AG08395 (cell line): Measurements from ENCODE around the gene ENTPD1.
"Not testable (repeated sequence)": the region's sequence is repeated elsewhere in the genome, so short reads cannot be mapped to it uniquely, and the experiment has no call there.

Experiments
- DNase-seq: peaks from one replicate; pipeline ENCODE4 v3.0.0; 2012; ENCODE audit warnings: mixed read lengths, low spot score

The ENTPD1 gene

GRCh38 chr10:95756041-95756761, at the start of gene ENTPD1:
TSS of gene ENTPD1 (plus strand) at chr10:95756163. CDS start at chr10:95756240, 77 bp downstream.
- DNase-seq = no peak

- no peak for DNase-seq
Measured at GRCh38 chr10:95706573-95706972, 49.4 kb upstream of the ENTPD1 start.

- DNase-seq = no peak
Measured at GRCh38 chr10:95706990-95707389, 49.0 kb upstream of the ENTPD1 start.

GRCh38 chr10:95711492-95711891, 44.5 kb upstream of the ENTPD1 start:
- DNase-seq = no peak

GRCh38 chr10:95716466-95716865, 39.5 kb upstream of the ENTPD1 start:
- DNase-seq = no peak

GRCh38 chr10:95716866-95717265, 39.1 kb upstream of the ENTPD1 start:
- no peak for DNase-seq

GRCh38 chr10:95720745-95721144, 35.2 kb upstream of the ENTPD1 start:
- not testable (repeated sequence) for DNase-seq

- not testable (repeated sequence) for DNase-seq
Measured at GRCh38 chr10:95722496-95722895, 33.5 kb upstream of the ENTPD1 start.

GRCh38 chr10:95728526-95728925, 27.4 kb upstream of the ENTPD1 start:
- DNase-seq = no peak

GRCh38 chr10:95729323-95730055, 26.5 kb upstream of the ENTPD1 start:
- no peak for DNase-seq

- no peak for DNase-seq
Measured at GRCh38 chr10:95730233-95730632, 25.7 kb upstream of the ENTPD1 start.

GRCh38 chr10:95732907-95733306, 23.1 kb upstream of the ENTPD1 start:
- DNase-seq = not testable (repeated sequence)

- DNase-seq = no peak
Measured at GRCh38 chr10:95739056-95739455, 16.9 kb upstream of the ENTPD1 start.

- DNase-seq = no peak
Measured at GRCh38 chr10:95741807-95742467, 14.0 kb upstream of the ENTPD1 start.

- no peak for DNase-seq
Measured at GRCh38 chr10:95742485-95742884, 13.5 kb upstream of the ENTPD1 start.

- DNase-seq = no peak
Measured at GRCh38 chr10:95742962-95743535, 12.9 kb upstream of the ENTPD1 start.

GRCh38 chr10:95745501-95745900, 10.5 kb upstream of the ENTPD1 start:
- DNase-seq = no peak

GRCh38 chr10:95748349-95748748, 7.6 kb upstream of the ENTPD1 start:
- DNase-seq = no peak

GRCh38 chr10:95755511-95756004, 405 bp upstream of the ENTPD1 start:
- no peak for DNase-seq

GRCh38 chr10:95756809-95757684, 1.1 kb downstream of the ENTPD1 start:
- DNase-seq = no peak

- no peak for DNase-seq
Measured at GRCh38 chr10:95758351-95759025, 2.5 kb downstream of the ENTPD1 start.
